Occipital lobe (tissue), 2 donors: ENCODE results near the gene ATXN1. TPM values are rescaled to one million over a fixed set of nuclear protein-coding genes. Genes with fewer than 3 reads are reported as not detected.

Experiments
- DNase-seq: peaks from one replicate; lab custom pipeline; 2025; lab: John Stamatoyannopoulos, UW
- total RNA-seq: library from RNA; depleted of rRNA; stranded (reverse); fragments of >200 nt; gene quantifications from one replicate; pipeline ENCODE4 v1.2.3, GENCODE V29; 2014

Gene ATXN1
- total RNA-seq, 1 donor from 2014 or later = 102 TPM

DNA sequence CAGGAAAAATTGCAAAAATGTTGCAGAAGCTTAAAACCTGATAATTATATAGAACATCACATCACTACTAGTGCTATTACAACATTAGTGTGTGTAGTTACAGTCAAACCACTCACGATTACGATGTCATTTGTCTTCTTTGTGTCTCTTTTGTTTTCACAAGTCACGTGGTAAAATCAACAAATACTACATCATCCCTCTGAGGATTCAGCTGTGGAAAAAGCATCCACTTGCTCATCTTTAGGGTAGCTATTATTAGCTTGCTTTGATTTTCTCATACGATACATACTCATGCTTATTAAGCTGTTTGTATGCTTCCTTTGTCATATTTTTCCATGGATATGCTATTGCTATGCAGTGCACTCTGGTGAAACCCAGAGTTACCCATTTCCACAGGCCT is 22.2 kb upstream of the ATXN1 start:
- DNase-seq = no peak

DNA sequence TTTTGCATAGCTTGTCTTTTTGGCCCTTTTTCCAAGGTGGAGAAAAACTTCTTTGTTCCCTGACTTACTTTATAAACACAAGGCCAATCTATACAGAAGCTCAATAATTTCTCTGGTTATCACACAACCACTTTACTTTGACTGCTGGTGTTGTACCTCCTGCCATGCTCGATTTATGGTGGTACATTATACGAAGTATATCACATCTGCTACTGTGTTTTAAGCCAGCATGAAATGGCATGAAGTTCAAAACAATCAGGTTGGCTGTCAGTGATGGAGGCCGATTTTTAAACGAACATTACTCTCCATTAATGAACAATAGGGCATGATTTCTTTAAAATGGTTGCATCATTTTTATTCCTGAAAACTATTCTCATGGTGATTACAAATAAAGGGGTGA is 21.0 kb upstream of the ATXN1 start:
- DNase-seq = no peak

DNA sequence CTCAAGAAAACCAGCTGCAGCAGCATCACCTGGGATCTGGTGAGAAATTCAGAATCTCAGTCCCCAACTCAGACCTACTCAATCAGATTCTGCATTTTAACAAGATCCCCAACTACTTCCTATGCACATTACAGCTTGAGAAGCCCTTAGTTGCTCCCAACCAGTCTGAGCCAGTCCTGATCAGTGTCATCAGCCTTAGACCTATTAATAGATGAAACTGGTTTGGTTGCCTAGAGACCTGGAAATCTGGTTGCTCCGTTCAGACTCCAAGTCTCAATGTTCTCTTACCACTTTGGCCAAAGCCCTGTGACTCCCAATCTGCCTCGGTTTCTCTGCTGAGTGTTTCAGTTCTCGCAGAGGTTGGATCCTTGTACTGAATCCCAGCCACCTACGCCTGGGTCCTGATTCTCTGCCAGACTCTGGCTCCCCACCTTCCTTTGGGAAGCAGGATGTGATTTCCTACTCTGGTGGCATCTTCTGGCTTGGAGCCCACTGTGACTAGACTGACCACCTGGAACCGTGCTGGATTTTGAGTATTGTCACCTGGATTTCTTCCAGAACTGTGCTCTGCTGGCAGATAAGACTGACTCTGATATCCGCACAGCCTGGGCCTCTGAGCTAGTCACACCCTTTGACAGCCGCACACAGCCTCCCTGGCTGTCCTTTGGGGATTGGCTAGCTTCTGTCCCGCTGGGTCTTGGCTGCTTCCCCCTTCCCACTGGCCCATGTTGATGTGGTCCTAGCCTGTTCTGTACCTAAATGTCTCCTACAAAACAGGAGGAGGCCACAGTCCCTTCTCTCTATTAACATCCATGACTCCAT is 20.3 kb upstream of the ATXN1 start:
- no peak for DNase-seq

DNA sequence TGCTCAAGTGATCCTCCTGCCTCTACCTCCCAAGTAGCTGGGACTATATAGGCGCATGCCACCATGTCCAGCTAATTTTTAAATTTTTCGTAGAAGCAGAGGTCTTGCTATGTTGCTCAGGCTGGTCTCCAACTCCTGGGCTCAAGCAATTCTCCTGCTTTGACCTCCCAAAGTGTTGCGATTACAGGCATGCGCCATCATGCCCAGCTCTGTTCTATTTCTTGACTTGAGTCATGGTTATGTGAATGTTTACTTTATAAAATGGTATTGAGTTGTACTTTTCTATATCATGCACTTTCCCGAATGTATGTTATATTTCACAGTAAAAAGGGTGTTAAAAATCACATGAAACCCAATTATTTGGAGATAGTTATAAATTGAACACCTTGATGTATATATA is 17.3 kb upstream of the ATXN1 start:
- DNase-seq = no peak

DNA sequence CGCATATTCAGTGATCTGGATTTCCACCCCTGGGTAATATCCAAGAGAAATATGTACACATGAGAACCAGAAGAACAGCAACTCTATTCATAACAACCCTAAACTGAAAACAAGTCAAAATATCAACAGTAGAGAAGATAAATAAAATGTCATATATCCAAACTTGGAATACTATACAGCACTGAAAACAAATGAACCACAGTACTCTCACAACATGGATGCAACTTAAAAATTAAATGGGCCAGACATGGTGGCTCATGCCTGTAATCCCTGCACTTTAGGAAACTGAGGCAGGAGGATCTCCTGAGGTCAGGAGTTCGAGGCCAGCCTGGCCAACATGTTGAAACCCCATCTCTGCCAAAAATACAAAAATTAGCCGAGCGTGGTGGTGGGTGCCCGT is 16.5 kb upstream of the ATXN1 start:
- no peak for DNase-seq

DNA sequence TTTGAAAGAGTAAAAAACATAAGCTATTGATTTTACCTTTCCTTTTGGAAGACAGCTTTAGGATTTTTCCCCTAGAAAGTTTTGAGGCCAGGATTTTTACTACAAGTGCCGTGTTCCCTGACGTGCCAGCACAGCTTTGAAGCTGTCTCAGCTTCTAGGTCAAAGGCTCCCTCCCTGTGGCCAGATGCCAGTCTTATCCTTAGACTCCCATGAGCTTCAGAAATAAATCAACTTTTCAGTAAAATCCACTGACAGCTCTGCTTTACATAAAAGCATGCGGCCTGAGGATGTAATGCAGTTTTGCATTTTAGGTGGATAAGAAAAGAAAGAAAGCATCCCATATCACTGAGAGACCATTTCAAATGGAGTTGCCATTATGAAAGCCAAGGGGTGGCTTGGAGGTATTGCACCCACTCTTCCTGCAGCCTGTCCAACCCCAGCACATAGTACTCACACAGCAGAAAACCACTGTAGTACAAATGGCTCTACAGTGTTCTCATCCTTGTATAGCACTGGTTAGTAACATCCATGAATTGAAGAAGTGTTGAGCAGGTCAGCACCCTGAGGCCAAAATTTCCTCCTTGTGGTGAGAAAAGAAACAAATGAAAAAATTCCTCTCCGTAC is 15.2 kb upstream of the ATXN1 start:
- no peak for DNase-seq

DNA sequence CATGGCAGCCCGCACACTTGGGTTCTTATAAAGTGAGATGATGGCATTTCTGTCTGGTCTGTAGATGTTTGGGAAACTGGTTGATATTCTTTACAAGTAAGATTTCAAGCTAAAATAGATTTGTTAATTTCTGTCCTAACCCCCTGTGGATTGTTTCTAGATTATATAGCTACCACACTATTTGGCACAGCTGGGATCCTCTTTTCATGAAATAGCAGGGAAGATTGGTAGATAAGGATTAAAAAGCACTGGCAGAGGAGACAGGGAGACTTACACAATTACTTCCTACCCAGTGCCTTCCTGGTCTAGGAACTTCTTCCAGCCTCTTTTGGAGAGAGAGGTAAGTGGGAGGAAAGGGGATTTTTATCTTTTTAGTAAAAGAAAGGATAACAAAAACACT is 13.2 kb upstream of the ATXN1 start:
- no peak for DNase-seq

DNA sequence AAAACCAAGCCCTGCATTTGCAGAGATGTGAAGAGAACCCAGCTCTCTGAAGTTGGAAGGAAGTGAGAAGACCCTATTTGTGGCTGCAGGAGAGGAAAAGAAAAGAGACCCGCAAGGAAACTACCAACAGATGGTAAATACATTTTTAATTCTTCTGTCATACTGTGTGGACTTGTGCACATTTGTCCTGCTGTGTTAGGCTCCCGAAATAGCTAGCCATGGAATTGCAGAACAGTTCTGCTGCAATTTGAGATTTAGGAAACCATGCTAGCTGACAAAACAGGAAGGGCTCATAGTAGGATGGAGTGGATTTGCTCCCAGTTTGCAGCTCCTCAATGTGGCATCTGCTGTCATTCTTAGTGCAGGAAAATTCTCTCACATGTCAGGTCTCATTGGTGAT is 12.1 kb upstream of the ATXN1 start:
- no peak for DNase-seq

DNA sequence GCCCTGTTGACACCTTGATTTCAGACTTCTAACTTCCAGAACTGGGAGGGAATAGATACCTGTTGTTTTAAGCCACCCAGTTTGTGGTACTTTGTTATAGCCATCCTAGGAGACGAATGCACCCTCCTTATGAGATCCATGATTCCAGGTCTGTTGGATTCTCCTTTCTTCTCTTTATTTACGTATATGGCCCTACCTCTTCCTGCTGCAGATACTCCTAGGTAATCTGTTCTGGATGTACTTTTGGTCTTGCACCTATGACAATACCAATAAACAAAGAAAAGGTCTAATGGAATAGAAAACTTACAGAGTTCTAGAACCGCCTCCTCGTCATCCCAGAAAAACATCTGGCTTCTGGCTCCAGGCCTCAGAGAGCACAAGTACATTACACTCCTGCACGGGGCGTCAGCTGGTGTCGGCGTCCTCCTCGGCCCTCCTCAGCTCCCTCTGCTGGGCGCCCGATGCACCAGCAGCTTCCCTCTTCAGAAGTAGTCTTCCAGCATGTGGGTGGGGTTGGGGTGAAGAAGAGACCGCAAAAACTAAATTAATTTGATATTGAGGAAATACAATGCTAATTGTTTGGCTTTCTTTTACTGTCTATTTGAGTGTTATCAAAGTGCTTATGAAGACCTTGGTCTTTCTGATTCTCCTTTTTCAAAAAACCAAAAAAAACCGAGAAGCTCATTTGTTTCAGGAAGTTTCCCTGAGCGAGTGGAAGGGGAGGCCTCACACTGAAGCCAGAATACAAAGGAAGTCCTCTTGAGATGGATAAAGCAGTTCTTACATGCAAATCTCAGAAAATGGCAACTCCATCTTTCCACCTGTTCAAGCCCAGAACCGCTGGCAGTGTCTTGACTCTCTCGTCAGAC is 9.7 kb upstream of the ATXN1 start:
- peak; percentile 32 for DNase-seq

DNA sequence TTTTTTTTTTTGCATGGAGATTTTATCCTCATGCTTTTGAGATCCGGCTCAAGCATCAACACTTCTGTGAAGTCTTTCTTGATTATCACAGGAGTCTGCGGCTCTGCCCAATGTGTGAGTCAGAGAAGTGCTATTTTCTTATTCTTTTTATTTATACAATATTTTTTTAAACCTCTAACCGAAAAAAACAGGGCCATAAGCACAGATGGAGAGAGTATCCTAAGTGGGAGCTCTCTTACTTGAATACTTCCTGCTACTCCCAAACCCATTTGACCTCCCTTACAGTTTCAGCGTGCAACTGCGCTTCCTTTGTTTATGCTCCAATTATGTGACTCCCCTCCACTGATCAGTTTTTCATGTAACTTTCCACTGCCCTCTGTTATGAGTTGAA is 8.7 kb upstream of the ATXN1 start:
- DNase-seq = no peak

DNA sequence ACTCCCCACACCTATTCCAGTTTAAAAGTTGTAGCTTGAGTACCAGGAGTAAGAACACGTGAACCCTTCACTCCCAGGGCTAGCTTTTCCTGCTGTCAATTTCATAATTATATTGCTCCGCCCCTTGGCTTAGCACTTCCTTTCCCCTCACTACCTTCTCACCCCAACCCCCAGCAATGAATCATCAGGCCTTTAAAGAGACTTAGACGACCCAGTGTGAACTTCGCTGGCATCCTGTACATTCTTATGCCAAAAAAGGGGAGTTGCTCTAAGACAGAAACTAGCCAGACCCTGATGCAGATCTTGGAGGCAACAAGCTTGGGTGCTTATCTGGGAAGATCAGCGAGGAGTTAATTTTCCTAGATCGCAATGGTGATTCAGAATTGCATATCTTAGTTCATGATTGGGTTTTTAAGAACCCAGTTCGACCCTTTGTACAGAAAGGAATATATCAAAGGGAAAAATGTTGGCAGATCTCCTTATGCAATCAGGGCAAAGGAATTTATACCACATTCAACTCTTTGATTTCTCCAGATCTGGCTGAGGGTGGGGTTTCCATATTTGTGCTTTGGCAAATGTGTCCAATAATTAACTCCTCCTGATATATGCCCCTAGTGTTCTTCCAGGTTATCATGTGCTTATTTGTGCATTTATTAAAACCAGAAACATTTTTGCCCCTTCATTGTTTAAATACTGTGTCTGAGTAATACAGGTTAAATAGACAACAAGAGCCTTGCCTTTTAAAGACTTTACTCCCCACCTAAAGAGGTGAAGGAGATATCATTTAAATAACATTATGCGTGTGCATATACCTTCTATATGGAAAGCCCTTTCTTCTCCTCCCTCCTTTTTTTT is 8.1 kb upstream of the ATXN1 start:
- DNase-seq = no peak

DNA sequence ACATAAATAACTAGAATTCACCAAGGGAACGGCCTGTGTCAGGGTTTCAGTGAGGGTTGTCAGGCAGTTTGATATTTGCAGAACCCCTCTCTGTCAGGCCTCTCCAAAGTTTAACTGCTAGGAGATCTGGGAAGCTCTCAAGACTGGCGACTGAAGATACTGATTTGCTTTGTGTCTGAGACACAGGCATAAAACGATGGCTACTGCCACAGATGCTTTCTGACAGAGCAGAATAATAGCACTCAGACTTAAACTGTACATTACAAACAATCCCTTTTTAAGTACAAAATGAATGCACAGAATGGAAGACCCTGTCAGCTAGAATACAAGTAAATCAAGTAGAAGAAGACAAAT is 7.2 kb upstream of the ATXN1 start:
- no peak for DNase-seq

DNA sequence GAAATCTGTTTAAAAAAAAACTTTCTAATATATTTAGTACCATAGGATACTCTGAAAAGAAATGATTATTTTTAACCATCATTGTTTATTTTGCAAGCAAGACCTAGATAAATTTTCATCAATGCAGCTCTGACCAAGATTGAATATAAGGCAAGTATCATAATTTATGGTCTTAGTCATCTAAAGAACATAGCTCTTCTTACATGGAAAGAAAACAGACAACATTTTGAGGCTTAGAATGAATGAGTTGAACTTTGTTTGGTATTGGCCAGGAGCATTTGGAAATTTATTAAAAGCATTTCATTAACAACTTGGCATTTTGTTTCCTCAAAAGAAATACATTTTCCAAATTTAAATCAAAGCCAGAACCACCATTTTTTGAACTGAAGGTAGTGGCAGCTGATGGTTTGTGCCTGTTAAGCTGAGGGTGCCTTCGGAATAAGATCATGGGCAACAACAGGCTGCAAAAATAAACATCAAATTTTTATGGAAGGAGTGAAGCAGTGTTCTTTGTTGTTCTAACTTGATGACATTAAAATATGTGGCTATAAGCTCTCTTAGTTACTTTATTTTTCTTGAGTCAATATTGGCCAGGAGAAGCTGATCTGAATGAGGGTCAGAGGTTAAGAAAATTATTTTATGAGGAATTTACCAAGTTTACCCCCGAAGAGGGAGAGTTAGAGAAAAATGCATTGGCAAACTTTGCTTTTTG is 6.7 kb upstream of the ATXN1 start:
- DNase-seq = no peak

DNA sequence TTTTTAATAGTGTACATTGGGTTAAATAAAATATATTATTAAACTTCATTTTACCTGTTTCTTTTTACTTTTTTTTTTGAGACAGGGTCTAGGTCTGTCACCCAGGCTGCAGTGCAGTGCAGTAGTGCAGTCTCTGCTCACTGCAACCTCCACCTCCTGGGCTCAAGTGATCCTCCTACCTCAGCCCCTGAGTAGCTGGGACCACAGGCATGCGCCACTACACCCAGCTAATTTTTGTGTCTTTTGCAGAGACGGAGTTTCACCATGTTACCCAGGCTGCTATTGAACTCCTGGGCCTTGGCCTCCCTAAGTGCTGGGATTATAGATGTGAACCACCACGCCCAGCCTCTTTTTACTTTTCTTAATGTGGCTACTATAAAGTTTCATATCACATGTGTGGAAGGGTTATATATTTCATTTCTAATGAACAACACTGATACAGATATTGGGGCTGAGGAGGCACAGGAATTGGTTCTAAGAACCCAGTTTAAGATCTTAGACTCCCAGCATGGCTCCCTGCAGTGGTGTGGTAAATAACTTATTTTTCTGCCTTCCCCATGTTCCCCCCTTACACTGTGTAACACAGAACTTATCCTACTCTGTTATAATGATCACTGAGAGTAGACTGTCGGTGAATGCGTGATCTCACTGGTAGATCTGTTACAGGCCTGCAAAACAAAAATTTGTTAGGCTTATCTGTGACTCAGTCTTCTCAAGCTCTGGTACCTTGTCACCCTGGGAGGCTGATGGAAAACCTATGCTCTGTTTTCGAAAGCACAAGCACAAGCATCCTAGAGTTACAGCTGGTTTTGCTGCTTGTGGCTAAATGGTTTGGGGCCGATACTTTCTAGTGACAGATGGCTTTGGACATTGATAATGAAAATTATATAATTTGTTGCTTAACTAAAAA is 5.8 kb upstream of the ATXN1 start:
- DNase-seq = no peak

DNA sequence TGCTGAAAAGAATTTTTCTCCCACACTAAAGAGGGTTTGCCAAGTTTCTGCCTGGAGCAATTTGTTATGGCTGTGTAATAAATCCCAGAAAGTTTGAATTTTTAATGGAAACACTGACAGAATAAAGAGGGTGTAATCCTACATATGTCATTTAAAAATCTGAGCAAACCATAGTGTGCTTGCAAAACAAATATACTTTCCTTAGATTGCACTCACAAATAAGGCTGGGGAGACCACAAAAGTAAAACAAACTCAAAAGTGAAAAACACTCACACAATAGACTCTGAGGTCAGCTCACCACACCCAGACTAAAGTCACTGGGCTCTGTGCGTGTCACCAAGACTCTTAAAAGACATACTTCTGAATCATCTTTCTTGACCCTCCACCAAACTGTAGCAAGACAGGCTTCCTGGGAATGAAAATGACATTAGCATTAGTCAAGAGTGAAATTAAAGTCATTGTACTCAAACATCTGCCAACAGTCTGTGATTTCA is 4.8 kb upstream of the ATXN1 start:
- DNase-seq = no peak

DNA sequence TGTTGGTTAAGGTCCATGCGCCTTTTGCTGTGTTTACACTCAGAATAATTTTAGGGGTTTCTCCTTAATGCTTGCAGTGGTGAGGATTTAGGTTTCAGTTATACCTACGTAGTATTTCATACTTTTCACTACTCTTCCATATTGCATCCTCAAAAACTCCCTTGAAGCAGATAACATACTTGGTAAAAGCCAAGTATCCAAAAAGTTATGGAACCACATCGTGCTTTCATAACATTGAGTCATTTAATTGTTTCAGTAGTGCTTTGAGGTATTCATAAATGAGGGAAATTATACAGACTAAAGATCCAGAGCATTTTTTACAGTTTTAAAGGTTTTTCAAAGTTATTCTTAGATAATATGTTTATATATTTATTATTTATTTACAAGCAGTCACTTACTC is 4.0 kb upstream of the ATXN1 start:
- no peak for DNase-seq

DNA sequence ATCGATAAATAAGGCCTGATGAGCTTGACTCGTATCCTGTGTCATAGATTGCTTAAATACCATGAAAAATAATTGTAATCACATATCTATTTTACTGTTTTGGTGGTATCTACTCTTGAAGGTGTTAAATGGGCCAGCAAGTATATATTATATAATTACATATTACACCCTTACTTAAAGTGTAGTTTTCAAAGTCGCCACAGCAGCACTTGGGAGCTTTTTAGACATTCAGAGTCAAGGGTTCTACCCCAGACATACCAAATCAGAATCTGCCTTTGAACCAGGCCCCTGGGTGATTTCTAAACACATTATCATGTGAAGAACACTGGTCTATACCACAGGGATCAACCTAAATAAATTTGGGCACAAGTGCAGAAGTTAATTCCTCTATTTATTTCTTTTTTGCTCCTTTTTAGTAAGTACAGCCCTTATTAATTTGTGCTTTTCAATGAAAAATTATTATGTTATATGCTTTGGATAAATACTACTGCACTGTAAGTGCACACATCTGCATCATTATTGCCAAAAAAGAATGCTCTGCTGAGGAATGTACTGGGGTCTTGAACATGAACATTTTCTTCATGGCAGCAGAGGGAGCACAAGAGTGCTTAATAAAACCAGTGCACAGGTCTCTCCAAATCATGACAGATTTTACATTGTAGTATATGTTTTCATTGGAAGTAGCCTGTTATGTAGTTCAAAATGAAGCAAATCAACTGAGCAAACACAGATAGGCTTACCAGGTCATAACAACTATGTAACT is 3.1 kb upstream of the ATXN1 start:
- no peak for DNase-seq

DNA sequence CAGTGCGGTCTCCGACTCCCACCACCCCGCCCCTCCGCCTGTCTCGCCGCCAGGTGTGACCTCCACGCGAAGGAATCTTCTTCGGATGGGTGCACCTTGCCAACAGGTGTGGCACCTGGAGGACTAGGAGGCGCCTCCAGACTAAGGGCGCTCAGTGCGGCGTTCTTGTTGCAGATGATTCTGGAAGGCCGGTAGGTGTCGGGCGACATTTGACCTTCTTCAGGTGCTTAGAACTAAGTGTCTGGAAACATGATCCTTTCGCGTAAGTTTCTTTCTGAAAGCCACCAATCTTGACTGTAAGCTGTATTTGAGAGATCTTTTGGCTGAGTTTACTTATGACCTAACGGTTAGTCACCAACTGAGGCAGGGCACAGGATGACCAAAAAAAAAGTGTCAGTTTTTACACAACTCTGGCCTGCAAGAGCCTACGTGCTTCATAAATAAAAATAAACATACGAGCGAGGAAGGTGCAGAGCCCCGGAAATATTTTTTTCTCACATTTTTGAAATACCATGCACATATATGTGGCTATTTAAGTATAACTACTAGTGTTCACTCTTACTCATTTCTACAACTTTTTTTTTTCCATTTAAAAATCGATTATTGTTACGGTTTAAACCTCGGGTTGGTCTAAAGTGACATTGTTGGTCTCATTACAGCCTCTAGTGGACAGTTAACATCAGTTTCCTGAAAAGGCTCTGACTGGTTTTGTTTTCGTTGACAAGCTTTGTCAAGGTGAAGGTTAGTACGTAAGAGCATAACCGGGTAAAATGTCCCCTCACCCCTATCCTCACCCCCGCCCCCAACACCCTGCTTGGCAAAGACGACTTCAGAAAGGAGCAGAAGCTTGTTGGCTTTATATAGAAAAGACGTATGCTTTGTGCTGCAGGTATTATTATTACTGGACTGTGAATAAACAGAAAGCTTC is 1.6 kb upstream of the ATXN1 start:
- no peak for DNase-seq
